Epithelial cell of proximal tubule (primary cell): ENCODE measurements around the gene GPR107. TPM values are rescaled to one million over a fixed set of nuclear protein-coding genes. Genes with fewer than 3 reads are reported as not detected.
A peak's percentile ranks its signal among the peaks of the same experiment; 100 is the strongest.

Experiments used
- DNase-seq: peaks from one replicate; pipeline ENCODE4 v3.0.0-alpha.2; 2011; ENCODE audit warnings: low read depth
- H3K4me3 ChIP-seq: 2 replicates; pipeline ENCODE4 v1.5.1; 2011; ENCODE audit warnings: low read depth, mild to moderate bottlenecking, low read length
- CTCF ChIP-seq: conservative IDR thresholded peaks from 2 replicates; pipeline ENCODE4 v1.5.1; 2012; ENCODE audit warnings: low read depth, mild to moderate bottlenecking, low read length
- total RNA-seq: library from RNA; depleted of rRNA; stranded (reverse); fragments of >200 nt; gene quantifications from 2 replicates; pipeline ENCODE4 v1.2.3, GENCODE V29; 2015

GPR107 gene
- total RNA-seq, 1 donor from 2014 or later: 13.5 TPM

GRCh38 chr9:130100681-130101080 lies 47.0 kb downstream of the GPR107 start:
- no peak for TF ChIP-seq CTCF

GRCh38 chr9:130101915-130102314 lies 48.2 kb downstream of the GPR107 start:
- DNase-seq: no peak
- no peak overlapping the region for H3K4me3 ChIP-seq
- no peak for TF ChIP-seq CTCF

More at GRCh38 chr9:130100681-130101080, 47.0 kb downstream of the GPR107 start:
- H3K4me3 ChIP-seq: no peak overlapping the region
- no peak for DNase-seq

- no peak for DNase-seq
- no peak for TF ChIP-seq CTCF
- no peak overlapping the region for H3K4me3 ChIP-seq
Observed at GRCh38 chr9:130104491-130105193, 50.9 kb downstream of the GPR107 start.

- H3K4me3 ChIP-seq: no peak overlapping the region
- no peak for DNase-seq
- TF ChIP-seq CTCF: no peak
Observed at GRCh38 chr9:130106860-130107233, 53.1 kb downstream of the GPR107 start.

GRCh38 chr9:130107234-130107861 lies 53.6 kb downstream of the GPR107 start:
- TF ChIP-seq CTCF: peak; percentile 83
- H3K4me3 ChIP-seq: no peak overlapping the region
- no peak for DNase-seq

- DNase-seq: no peak
- no peak for TF ChIP-seq CTCF
- no peak overlapping the region for H3K4me3 ChIP-seq
Observed at GRCh38 chr9:130107955-130108354, 54.2 kb downstream of the GPR107 start.

- DNase-seq: no peak
- peak; percentile 44 for TF ChIP-seq CTCF
- H3K4me3 ChIP-seq: no peak overlapping the region
Observed at GRCh38 chr9:130110166-130110565, 56.5 kb downstream of the GPR107 start.
